ENCODE data around the gene GZMB. TPM values are rescaled to one million over a fixed set of nuclear protein-coding genes. Genes with fewer than 3 reads are reported as not detected.
"Not testable (repeated sequence)": the region's sequence is repeated elsewhere in the genome, so short reads cannot be mapped to it uniquely, and the experiment has no call there.

The GZMB gene
- total and polyA plus RNA-seq, 2 of the 8 experiments (the other 6 are each of a cell fraction or from before 2014, with no cell fraction given): not detected

DNA sequence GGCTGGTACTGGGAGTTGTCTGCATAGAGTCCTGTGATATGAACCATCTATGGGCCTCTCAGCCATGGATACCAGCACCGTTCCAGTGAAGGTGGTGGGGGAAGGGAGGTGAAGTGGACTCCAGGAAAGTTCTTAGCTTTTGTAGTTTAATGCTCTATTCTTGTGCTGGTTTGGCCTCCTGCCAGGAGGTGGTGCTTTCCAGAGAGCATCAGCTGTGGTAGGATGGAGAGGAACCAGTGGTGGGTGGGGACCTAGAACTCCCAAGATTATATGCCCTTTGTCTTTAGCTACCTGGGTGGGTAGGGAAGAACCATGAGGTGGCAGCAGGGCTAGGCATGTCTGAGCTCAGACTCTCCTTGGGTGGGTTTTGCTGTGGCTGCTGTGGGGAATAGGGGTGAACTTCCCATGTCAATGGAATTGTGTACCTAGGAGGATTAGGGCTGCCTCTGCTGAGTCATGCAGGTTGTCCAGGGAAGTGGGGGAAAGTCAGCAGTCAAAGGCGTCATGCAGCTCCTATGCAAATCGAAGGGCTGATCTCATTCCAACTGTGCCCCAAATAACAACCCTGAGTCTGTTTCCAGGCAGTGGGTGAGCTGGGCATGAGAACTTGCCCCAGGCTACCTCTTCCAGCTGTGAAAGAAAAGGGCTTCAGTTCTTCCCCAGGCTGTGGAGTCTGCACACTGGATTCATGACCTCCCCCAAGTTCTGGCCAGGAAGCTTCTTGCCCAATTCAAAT, 38.7 kb downstream of the GZMB start (continued):
- TF ChIP-seq HDAC6 (IDR thresholded peaks at IDR 0.05; ENCODE audit: low read depth, low read length) (no peak), POLR2A (IDR thresholded peaks at IDR 0.05; ENCODE audit: control extremely low read depth in 1 of 2, low read depth in 2 of 2, low read length in 2 of 2) (no peak), FOSL1 (IDR thresholded peaks at IDR 0.05; ENCODE audit: insufficient read depth, low read depth, low read length) (no peak)

- H3K36me3 ChIP-seq (ENCODE audit: control insufficient read depth in 2 of 4, insufficient read depth in 4 of 4, low read length in 3 of 4); H2BK5ac ChIP-seq (ENCODE audit: low read depth, low read length); FAIRE-seq; H3K4me1 ChIP-seq (replicated peaks in 1 of 4; ENCODE audit: control insufficient read depth in 3 of 4, insufficient read depth in 4 of 4, low read length in 3 of 4); H4K5ac ChIP-seq (ENCODE audit: insufficient read length, low read depth, low read length); H3K4ac ChIP-seq (replicated peaks; ENCODE audit: insufficient read length, low read depth, low read length); H3K23ac ChIP-seq (ENCODE audit: insufficient read length); H2BK12ac ChIP-seq (ENCODE audit: low read depth, low read length); H3K27ac ChIP-seq (ENCODE audit: low read depth, low read length); H3K9ac ChIP-seq (replicated peaks in 1 of 4; ENCODE audit: extremely low read depth in 1 of 4, low read depth in 3 of 4, low read length in 3 of 4); H3K79me2 ChIP-seq (ENCODE audit: control insufficient read depth in 1 of 2, insufficient read depth in 2 of 2, low read length in 2 of 2); DNase-seq (ENCODE audit: low read depth in 1 of 2, low spot score in 2 of 2); H2BK15ac ChIP-seq (ENCODE audit: low read length); H3K4me3 ChIP-seq (ENCODE audit: extremely low read depth in 1 of 4, insufficient read depth in 2 of 4, low read depth in 3 of 4, low read length in 4 of 4); H3K14ac ChIP-seq (ENCODE audit: insufficient read length); H2AK5ac ChIP-seq (ENCODE audit: low read depth, low read length); H3K79me1 ChIP-seq (ENCODE audit: low read depth, low read length); POLR2A ChIA-PET (ENCODE audit: partially characterized antibody); H2BK20ac ChIP-seq (ENCODE audit: low read length); H3K56ac ChIP-seq (replicated peaks; ENCODE audit: insufficient read length, low read depth, low read length); H3K18ac ChIP-seq (ENCODE audit: extremely low read depth, low read length); H4K20me1 ChIP-seq (replicated peaks in 1 of 2; ENCODE audit: control insufficient read depth in 1 of 2, insufficient read depth in 2 of 2, low read length in 2 of 2); H3K23me2 ChIP-seq (ENCODE audit: low read depth, low read length); H4K91ac ChIP-seq (replicated peaks; ENCODE audit: insufficient read length, low read length); H3K4me2 ChIP-seq (ENCODE audit: insufficient read depth in 1 of 2, low read depth in 2 of 2, low read length in 2 of 2); H2BK120ac ChIP-seq (replicated peaks; ENCODE audit: low read depth, low read length); H3K27me3 ChIP-seq (replicated peaks in 1 of 4; ENCODE audit: control insufficient read depth in 3 of 4, extremely low read depth in 1 of 4, insufficient read depth in 3 of 4, low read length in 3 of 4); H4K8ac ChIP-seq (ENCODE audit: extremely low read depth, insufficient read depth, low read length); CTCF ChIA-PET (ENCODE audit: partially characterized antibody); H2AFZ ChIP-seq (ENCODE audit: low read length): not testable (repeated sequence)
- WGBS, 2 experiments (ENCODE audit: extremely low coverage in 1 of 2, insufficient coverage in 1 of 2, insufficient read length in 1 of 2, insufficient replicate concordance in 2 of 2, low coverage in 1 of 2, low lambda C conversion rate in 2 of 2, missing lambda C conversion rate in 1 of 2): 76% methylated on average over 2 of the region's 2 CpGs; no CpG with 5 or more reads in 1 of the 2 experiments
- H3K9me3 ChIP-seq (ENCODE audit: insufficient read depth in 2 of 2, low read depth in 1 of 2, low read length in 1 of 2): peaks cover 18 to 22% of the 10 kb centered on the region in 2 experiments
These were observed 43.0 kb downstream of the GZMB start for GRCh38 chr14:24591004-24591403.

Data from H1 (cell line).